K562 (cell line): ENCODE measurements around the gene CDK14. TPM values are rescaled to one million over a fixed set of nuclear protein-coding genes. Genes with fewer than 3 reads are reported as not detected.

Source experiments
- ATAC-seq: fragments of 200-7000 bp; cut with Tn5 transposase; 3 replicates; pipeline ENCODE4 v1.9.1; 2020; ENCODE audit warnings: moderate library complexity
- BruUV-seq: library from RNA; stranded (reverse); fragments of 400-500 nt; replicated peaks from 2 replicates; lab custom pipeline; 2021; lab: Mats Ljungman, UMichigan
- CTCF ChIA-PET: fragments of 300-600 bp; formaldehyde crosslinking; extraction: SDS; loops from one replicate; lab custom pipeline; 2021; ENCODE audit warnings: low intra/inter-chr PET ratio; lab: Yijun Ruan, JAX
- POLR2A ChIA-PET: fragments of 300-600, 350-650 bp; sonication (Branson Sonifier 250); formaldehyde crosslinking; extraction: SDS; loops from one replicate; lab custom pipeline; 2021; ENCODE audit warnings: antibody characterized with exemption, inconsistent platforms; lab: Yijun Ruan, JAX
- DNase-seq, 4 experiments: peaks; one replicate each; pipeline versions ENCODE4 v3.0.0 to v3.0.0-alpha.2; 2011 to 2018; ENCODE audit warnings: low spot score in 3 of 4, mixed read lengths in 3 of 4; ENCODE audit errors: extremely low read depth in 1 of 4
- FAIRE-seq: peaks from 2 replicates; lab custom pipeline; 2011; peaks lifted over from hg19 to GRCh38; lab: Jason Lieb, UNC
- H2AFZ ChIP-seq: 2 replicates; pipeline ENCODE4 v1.6.0; 2011; ENCODE audit warnings: low read depth, low read length, control low read depth, inconsistent platforms
- H3K27ac ChIP-seq: fragments of 200-600 bp; 3 replicates; pipeline ENCODE4 v1.8.0; 2011; ENCODE audit warnings: low read depth, mild to moderate bottlenecking, control low read depth, inconsistent platforms, low read length, moderate library complexity, mixed read lengths; ENCODE audit errors: extremely low read depth
- H3K27me3 ChIP-seq, 2 experiments: fragments of 300-600 bp in 1 of 2; 2 replicates in 1 of 2; 3 replicates in 1 of 2; pipeline versions ENCODE4 v1.6.0 to v1.8.0; 2011; ENCODE audit warnings: inconsistent platforms in 2 of 2, low read length in 2 of 2, mild to moderate bottlenecking in 1 of 2, mixed read lengths in 1 of 2, moderate library complexity in 1 of 2; ENCODE audit not compliant: control insufficient read depth in 2 of 2, insufficient read depth in 2 of 2
- H3K36me3 ChIP-seq: fragments of 300-600 bp; 3 replicates; pipeline ENCODE4 v1.8.0; 2011; ENCODE audit warnings: mild to moderate bottlenecking, low read length, inconsistent platforms; ENCODE audit not compliant: control insufficient read depth, insufficient read depth
- H3K4me1 ChIP-seq, 2 experiments: fragments of 200-600 bp in 1 of 2; replicated peaks in 1 of 2; 2 replicates in 1 of 2; 3 replicates in 1 of 2; pipeline versions ENCODE4 v1.5.1 to v1.8.0; 2011; ENCODE audit warnings: inconsistent platforms in 2 of 2, low read length in 2 of 2, mild to moderate bottlenecking in 1 of 2, mixed read lengths in 1 of 2, moderate library complexity in 1 of 2; ENCODE audit not compliant: control insufficient read depth in 2 of 2, insufficient read depth in 2 of 2
- H3K4me2 ChIP-seq: 2 replicates; pipeline ENCODE4 v1.6.1; 2011; ENCODE audit warnings: low read length, control low read depth, inconsistent platforms, mixed read lengths; ENCODE audit not compliant: insufficient read depth
- H3K4me3 ChIP-seq: fragments of 200-600 bp; sonication (generic), shearing (Covaris generic); 2 replicates; pipeline ENCODE4 v1.5.1; 2016; ENCODE audit warnings: control low read depth, inconsistent platforms
- H3K79me2 ChIP-seq: fragments of 200-600 bp; 3 replicates; pipeline ENCODE4 v1.8.0; 2011; ENCODE audit warnings: low read length, inconsistent platforms; ENCODE audit not compliant: control insufficient read depth, insufficient read depth
- H3K9ac ChIP-seq, 2 experiments: 2 replicates each; pipeline versions ENCODE4 v1.6.0 to v1.6.1; 2011; ENCODE audit warnings: low read depth in 2 of 2, low read length in 2 of 2, control low read depth in 1 of 2, inconsistent platforms in 1 of 2, mild to moderate bottlenecking in 1 of 2, mixed read lengths in 1 of 2; ENCODE audit not compliant: insufficient read depth in 1 of 2
- H3K9me1 ChIP-seq: one replicate; pipeline ENCODE4 v1.6.0; 2011; ENCODE audit warnings: inconsistent platforms, mild to moderate bottlenecking, low read length, moderate library complexity; ENCODE audit not compliant: control insufficient read depth, insufficient read depth
- H3K9me3 ChIP-seq: replicated peaks from 2 replicates; pipeline ENCODE4 v1.5.1; 2011; ENCODE audit warnings: low read depth, low read length, inconsistent platforms; ENCODE audit not compliant: control insufficient read depth, insufficient read depth
- H4K20me1 ChIP-seq: replicated peaks from 2 replicates; pipeline ENCODE4 v1.6.1; 2011; ENCODE audit warnings: low read length, inconsistent platforms, mixed read lengths; ENCODE audit not compliant: control insufficient read depth, insufficient read depth
- CEBPB ChIP-seq: fragments of 450-650 bp; IDR thresholded peaks from 2 replicates; pipeline ENCODE4 v1.6.1; 2016; ENCODE audit warnings: missing genetic modification characterization, missing compliant biosample characterization
- ELK1 ChIP-seq: sonication (generic); formaldehyde crosslinking; IDR thresholded peaks from 2 replicates; pipeline ENCODE4 v1.8.1; 2022; ENCODE audit warnings: missing genetic modification reagents
- EP400 ChIP-seq: fragments of 450-650 bp; IDR thresholded peaks from 2 replicates; pipeline ENCODE4 v1.6.1; 2017; ENCODE audit warnings: antibody characterized with exemption, mild to moderate bottlenecking, moderate library complexity
- ETS2 ChIP-seq: IDR thresholded peaks from 2 replicates; pipeline ENCODE4 v1.6.1; 2016; ENCODE audit warnings: borderline replicate concordance, missing genetic modification characterization, mild to moderate bottlenecking, moderate library complexity, missing compliant biosample characterization; ENCODE audit not compliant: poor library complexity, severe bottlenecking
- HDGF ChIP-seq: fragments of 450-650 bp; IDR thresholded peaks from 2 replicates; pipeline ENCODE4 v1.6.1; 2016
- HMBOX1 ChIP-seq: sonication (generic); IDR thresholded peaks from 2 replicates; pipeline ENCODE4 v1.6.1; 2016
- HOMEZ ChIP-seq: fragments of 250-450 bp; sonication (Bioruptor Pico); IDR thresholded peaks from 2 replicates; pipeline ENCODE4 v1.4.0; 2020; ENCODE audit warnings: mild to moderate bottlenecking, moderate library complexity
- RBM25 ChIP-seq: fragments of 200-400 bp; formaldehyde crosslinking; IDR thresholded peaks from 2 replicates; pipeline ENCODE4 v1.6.1; 2018; ENCODE audit warnings: low read length, low read depth, moderate library complexity; ENCODE audit not compliant: severe bottlenecking
- SLC30A9 ChIP-seq: fragments of 250-450 bp; sonication (Bioruptor Pico); IDR thresholded peaks from 2 replicates; pipeline ENCODE4 v1.8.0; 2022; ENCODE audit warnings: mild to moderate bottlenecking, moderate library complexity
- SMARCB1 ChIP-seq: IDR thresholded peaks from 2 replicates; pipeline ENCODE4 v1.6.1; 2011; ENCODE audit warnings: improper control_type of control experiment, low read depth; ENCODE audit not compliant: insufficient read length
- TRIM24 ChIP-seq, 2 experiments: fragments of 450-650 bp; IDR thresholded peaks; 2 replicates each; pipeline ENCODE4 v1.6.1; 2016
- ZNF146 ChIP-seq: IDR thresholded peaks from one replicate; pipeline ENCODE4 v1.6.1; 2018; ENCODE audit warnings: missing compliant biosample characterization; ENCODE audit not compliant: unreplicated experiment
- ZNF165 ChIP-seq: fragments of 250-450 bp; sonication (Bioruptor Pico); IDR thresholded peaks from 2 replicates; pipeline ENCODE4 v1.4.0; 2020; ENCODE audit warnings: borderline replicate concordance
- ZNF316 ChIP-seq: fragments of 450-650 bp; IDR thresholded peaks from 2 replicates; pipeline ENCODE4 v1.6.1; 2016
- ZNF79 ChIP-seq: fragments of 250-450 bp; sonication (Bioruptor Pico); IDR thresholded peaks from 2 replicates; pipeline ENCODE4 v1.4.0; 2020; ENCODE audit warnings: low read depth, mild to moderate bottlenecking, moderate library complexity
- WGBS: fragments of 100-300 bp; shearing (Covaris generic); methylation state at CpG from one replicate; pipeline ENCODE4 v1.1.6; 2016; ENCODE audit warnings: low coverage, mixed read lengths; ENCODE audit not compliant: insufficient coverage; ENCODE audit errors: missing lambda C conversion rate; 5-methylcytosine and 5-hydroxymethylcytosine counted together
- in situ Hi-C: fragments of 300-500 bp; cut with MboI; formaldehyde crosslinking; loops from 4 replicates; pipeline ENCODE4 v1.15.0; 2018; ENCODE audit warnings: inconsistent platforms, mixed read lengths
- intact Hi-C: fragments of 100-400 bp; cut with micrococcal nuclease; formaldehyde crosslinking; loops from 2 replicates; pipeline ENCODE4 v1.14.2; 2022
- polyA plus RNA-seq, 8 experiments: library from polyadenylated mRNA; depleted of rRNA in 4 of 8; stranded (reverse) in 5 of 8; unstranded in 3 of 8; fragments of >200 nt; fragmentation: Nextera tagmentation in 2 of 8; fragmentation: Illumina TruSeq in 1 of 8; extraction: Ambion mirVana in 2 of 8; extraction: Trizol in 1 of 8; gene quantifications; 2 replicates each; pipeline versions ENCODE4 v1.2.1 to v1.2.3, GENCODE V29; 2011 to 2014; ENCODE audit warnings: inconsistent platforms in 1 of 8, missing spikeins in 1 of 8
- total RNA-seq, 7 experiments: library from RNA; depleted of rRNA in 6 of 7; stranded (reverse); fragments of >200 nt in 6 of 7; fragmentation: Illumina TruSeq in 2 of 7; extraction: Trizol in 2 of 7; gene quantifications; 2 replicates each; pipeline versions ENCODE4 v1.2.1 to v1.2.3, GENCODE V29; 2011 to 2021; ENCODE audit warnings: low replicate concordance in 1 of 7

CDK14 gene
- total and polyA plus RNA-seq, 9 of the 15 experiments (the other 6 are each of a cell fraction or from before 2014, with no cell fraction given): 0.03 to 0.91 (median 0.16) TPM

- ATAC-seq: no peak
- CTCF ChIA-PET: no interaction called here
- TF ChIP-seq ZNF316 (peak; percentile 30; the same call in 1 of the 2 replicates), HMBOX1 (no peak)
Measured at GRCh38 chr7:90877201-90877600, 281.1 kb downstream of the CDK14 start.

GRCh38 chr7:90879924-90880323 is 283.8 kb downstream of the CDK14 start:
- no peaks in the 10 kb centered on the region for H3K79me2 ChIP-seq
- FAIRE-seq: no peak
- H3K36me3 ChIP-seq: no peaks in the 10 kb centered on the region
- H2AFZ ChIP-seq: no peak overlapping the region
- TF ChIP-seq CEBPB: no peak
- no peak for TF ChIP-seq TRIM24 (IDR thresholded peaks at IDR 0.05)
- TF ChIP-seq RBM25: no peak
- no peak for TF ChIP-seq SMARCB1
- no peak for TF ChIP-seq ZNF165 (CRISPR knock-in tag)
- no peak for TF ChIP-seq ELK1 (CRISPR knock-in tag)
- TF ChIP-seq HOMEZ (CRISPR knock-in tag): no peak
- TF ChIP-seq EP400: no peak
- no peak for TF ChIP-seq ZNF146 (CRISPR knock-in tag)
- no peak for TF ChIP-seq ZNF79 (CRISPR knock-in tag)
- TF ChIP-seq SLC30A9 (CRISPR knock-in tag): no peak
- TF ChIP-seq ETS2: no peak
- no peak for TF ChIP-seq HDGF
- no peaks in the 10 kb centered on the region for H4K20me1 ChIP-seq
- no peak overlapping the region for H3K9ac ChIP-seq
- ATAC-seq: no peak
- H3K4me2 ChIP-seq: no peak overlapping the region
- WGBS: 6% methylated on average over 3 of the region's 3 CpGs
- no peaks in the 10 kb centered on the region for H3K27me3 ChIP-seq
- no peak overlapping the region for H3K27ac ChIP-seq
- in situ Hi-C loops: no loop called here
- POLR2A ChIA-PET: no interaction called here
- no peaks in the 10 kb centered on the region for H3K9me1 ChIP-seq
- intact Hi-C loops: no loop called here
- H3K4me1 ChIP-seq: no peaks in the 10 kb centered on the region
- CTCF ChIA-PET: no interaction called here
- DNase-seq: no peak
- no peaks in the 10 kb centered on the region; the same call in 1 of the 2 replicates for H3K9me3 ChIP-seq
- no peak overlapping the region for H3K4me3 ChIP-seq
- no TSS peak for BruUV-seq

More at GRCh38 chr7:90877201-90877600, 281.1 kb downstream of the CDK14 start:
- POLR2A ChIA-PET: no interaction called here
- no peaks in the 10 kb centered on the region for H3K9me1 ChIP-seq
- in situ Hi-C loops: no loop called here
- no peaks in the 10 kb centered on the region for H4K20me1 ChIP-seq
- no peak for FAIRE-seq
- H3K79me2 ChIP-seq: no peaks in the 10 kb centered on the region
- no peak overlapping the region for H3K9ac ChIP-seq
- no peak overlapping the region for H2AFZ ChIP-seq
- intact Hi-C loops: no loop called here
- WGBS: 2% methylated on average over 2 of the region's 2 CpGs
- no peak for DNase-seq
- H3K36me3 ChIP-seq: no peaks in the 10 kb centered on the region
- H3K4me3 ChIP-seq: no peak overlapping the region
- no peak overlapping the region for H3K4me2 ChIP-seq
- H3K9me3 ChIP-seq: no peaks in the 10 kb centered on the region; the same call in 1 of the 2 replicates
- BruUV-seq: no TSS peak
- no peak overlapping the region for H3K27ac ChIP-seq
- H3K27me3 ChIP-seq: no peaks in the 10 kb centered on the region
- no peaks in the 10 kb centered on the region for H3K4me1 ChIP-seq
